ENCODE results near the gene FOSL1.

DNA sequence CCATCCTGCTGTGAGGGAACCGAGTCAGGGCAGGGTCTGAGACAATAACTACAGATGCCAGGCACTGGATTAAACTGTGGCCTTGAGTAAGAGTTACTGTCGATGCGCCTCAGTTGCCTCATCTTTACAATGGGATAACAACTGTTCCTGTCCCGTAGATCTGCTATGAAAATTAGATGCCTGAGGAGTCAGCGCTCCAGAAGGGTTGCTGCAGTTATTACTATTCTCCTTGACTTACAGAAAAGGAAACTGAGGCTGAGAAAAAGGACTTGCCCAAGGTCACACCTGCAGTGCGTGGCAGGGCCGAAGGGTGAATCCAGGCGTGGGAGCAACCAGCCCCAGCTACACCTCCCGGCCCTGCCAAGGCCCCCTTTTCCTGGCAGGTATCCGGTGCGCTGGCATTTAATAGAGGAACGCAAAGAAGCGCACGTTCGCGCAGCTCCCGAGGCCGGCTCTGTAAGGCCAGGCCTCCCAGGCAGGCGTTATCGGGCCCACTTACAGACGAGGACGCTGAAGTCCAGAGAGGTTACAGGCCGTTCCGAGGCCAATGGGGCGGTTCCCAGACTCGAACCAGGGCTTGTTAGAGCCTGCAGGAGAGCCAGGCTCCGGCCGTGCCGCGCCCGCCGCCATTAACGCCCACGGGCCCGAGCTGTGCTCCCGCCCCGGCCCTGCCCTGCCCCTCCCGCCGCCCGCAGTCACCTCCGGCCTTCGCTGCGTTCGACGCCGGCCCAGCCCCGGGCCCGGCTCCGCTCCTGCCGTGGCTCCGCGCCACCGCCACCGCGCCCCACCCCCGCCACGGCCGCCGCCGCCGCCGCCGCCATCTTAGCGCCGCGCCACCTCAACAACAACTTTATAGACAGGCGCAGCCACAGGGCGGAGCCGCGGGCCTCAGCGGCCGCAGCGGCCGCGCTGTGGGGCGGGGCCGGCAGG is 18.3 kb upstream of the FOSL1 start, which contains the start of gene C11orf68:
- TF ChIP-seq, protein P1, sequence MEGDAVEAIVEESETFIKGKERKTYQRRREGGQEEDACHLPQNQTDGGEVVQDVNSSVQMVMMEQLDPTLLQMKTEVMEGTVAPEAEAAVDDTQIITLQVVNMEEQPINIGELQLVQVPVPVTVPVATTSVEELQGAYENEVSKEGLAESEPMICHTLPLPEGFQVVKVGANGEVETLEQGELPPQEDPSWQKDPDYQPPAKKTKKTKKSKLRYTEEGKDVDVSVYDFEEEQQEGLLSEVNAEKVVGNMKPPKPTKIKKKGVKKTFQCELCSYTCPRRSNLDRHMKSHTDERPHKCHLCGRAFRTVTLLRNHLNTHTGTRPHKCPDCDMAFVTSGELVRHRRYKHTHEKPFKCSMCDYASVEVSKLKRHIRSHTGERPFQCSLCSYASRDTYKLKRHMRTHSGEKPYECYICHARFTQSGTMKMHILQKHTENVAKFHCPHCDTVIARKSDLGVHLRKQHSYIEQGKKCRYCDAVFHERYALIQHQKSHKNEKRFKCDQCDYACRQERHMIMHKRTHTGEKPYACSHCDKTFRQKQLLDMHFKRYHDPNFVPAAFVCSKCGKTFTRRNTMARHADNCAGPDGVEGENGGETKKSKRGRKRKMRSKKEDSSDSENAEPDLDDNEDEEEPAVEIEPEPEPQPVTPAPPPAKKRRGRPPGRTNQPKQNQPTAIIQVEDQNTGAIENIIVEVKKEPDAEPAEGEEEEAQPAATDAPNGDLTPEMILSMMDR (IDR thresholded peaks at IDR 0.05; ENCODE audit: insufficient read depth, low read depth, low read length): no peak
- no peak for TF ChIP-seq EZH2 (IDR thresholded peaks at IDR 0.05; ENCODE audit: insufficient read depth, low read length)
